DMS114 treated with DMSO at 0.1 percent for 48 hours (cell line): Measurements from ENCODE around the gene CYP2C19.
"Not testable (repeated sequence)": the region's sequence is repeated elsewhere in the genome, so short reads cannot be mapped to it uniquely, and the experiment has no call there.

Experiments used
- DNase-seq: peaks from one replicate; lab custom pipeline; 2025; ENCODE audit not compliant: unreplicated experiment; lab: John Stamatoyannopoulos, UW

The CYP2C19 gene

DNA sequence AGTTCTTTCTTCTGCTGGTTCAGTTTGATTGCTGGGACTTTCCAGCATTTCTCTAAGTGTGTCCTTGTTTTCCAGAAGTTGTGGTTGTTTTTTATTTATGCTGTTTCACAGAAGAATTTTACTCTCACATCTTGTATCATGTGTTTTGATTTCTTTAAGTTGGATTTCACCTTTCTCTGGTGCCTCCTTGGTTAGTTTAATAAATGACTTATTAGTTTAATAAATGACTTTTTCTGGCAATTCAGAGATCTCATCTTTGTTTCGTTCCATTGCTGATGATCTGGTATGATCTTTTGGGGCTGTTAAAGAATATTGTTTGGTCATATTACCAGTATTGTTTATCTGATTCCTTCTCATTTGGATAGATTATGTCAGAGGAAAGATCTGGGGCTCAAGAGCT is 116.2 kb downstream of the CYP2C19 start:
- no peak for DNase-seq

DNA sequence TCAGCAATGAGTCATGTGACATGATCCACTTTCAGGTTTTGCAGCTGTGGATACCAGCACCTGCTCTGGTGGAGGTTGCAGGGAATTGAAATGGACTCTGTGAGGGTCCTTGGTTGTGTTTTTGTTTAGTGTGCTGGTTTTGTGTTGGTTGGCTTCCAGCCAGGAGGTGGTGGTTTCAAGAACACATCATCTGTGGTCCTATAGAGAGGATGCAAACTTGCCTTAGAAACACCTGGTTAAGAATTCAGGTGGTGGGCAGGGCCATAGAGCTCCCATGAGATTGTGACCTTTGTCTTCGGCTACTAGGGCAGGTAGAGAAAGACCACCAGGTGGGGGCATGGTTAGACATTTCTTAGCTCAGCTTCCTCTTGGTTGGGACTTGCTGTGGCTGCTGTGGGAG is 116.7 kb downstream of the CYP2C19 start:
- no peak for DNase-seq

DNA sequence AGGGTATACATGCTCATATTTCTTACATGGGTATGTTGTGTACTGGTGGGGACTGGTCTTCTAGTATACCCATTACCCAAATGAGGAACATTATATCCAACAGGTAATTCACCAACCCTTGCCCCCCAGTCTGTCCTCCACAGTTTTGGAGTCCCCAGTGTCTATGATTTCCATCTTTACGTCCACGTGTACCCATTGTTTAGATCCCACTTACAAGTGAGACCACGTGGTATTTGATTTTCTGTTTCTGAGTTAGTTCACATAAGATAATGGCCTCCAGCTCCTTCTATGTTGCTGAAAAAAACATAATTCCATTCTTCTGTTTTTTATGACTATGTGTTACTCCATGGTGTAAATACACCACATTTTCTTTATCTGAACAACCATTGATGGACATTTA is 126.6 kb downstream of the CYP2C19 start:
- no peak for DNase-seq

DNA sequence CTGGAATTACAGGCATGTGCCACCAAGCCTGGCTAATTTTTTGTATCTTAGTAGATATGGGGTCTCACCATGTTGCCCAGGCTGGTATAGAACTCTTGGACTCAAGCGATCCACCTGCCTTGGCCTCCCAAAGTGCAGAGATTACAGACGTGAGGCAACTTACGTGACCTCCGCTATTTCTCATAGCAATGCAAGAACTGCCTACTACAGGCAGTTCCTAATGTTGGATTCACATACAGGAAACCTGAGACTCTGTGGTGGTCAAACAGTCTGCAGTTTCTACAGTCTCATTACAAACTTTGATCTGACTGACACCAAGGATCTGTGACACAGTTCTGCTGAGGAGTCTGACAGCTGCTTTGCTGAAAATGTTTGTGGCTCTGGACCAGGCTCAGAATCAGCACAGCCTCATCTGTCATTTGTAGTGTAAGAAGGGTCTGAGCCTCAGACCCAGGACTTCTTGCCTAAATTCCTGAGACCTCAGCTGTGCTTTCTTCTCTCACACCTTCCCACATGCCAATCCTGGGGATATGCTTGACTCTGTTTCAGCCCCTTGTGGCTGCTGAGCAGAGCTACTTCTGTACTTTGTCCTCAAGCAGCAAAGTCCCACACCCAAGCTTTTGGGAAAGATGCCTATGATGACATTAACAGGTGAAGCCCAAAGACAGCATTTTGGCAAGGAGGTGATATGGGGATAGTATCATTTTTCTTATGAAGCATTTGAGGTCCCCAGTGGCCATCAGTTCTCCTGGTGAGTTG is 128.0 kb downstream of the CYP2C19 start:
- no peak for DNase-seq

DNA sequence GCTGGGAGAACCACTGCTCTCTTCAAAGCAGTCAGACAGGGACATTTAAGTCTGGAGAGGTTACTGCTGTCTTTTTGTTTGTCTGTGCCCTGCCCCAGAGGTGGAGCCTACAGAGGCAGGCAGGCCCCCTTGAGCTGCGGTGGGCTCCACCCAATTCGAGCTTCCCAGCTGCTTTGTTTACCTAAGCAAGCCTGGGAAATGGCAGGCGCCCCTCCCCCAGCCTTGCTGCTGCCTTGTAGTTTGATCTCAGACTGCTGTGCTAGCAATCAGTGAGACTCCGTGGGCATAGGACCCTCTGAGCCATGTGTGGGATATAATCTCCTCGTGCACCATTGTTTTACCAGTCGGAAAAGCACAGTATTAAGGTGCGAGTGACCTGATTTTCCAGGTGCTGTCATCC is 135.9 kb downstream of the CYP2C19 start:
- DNase-seq, result not testable (repeated sequence)

DNA sequence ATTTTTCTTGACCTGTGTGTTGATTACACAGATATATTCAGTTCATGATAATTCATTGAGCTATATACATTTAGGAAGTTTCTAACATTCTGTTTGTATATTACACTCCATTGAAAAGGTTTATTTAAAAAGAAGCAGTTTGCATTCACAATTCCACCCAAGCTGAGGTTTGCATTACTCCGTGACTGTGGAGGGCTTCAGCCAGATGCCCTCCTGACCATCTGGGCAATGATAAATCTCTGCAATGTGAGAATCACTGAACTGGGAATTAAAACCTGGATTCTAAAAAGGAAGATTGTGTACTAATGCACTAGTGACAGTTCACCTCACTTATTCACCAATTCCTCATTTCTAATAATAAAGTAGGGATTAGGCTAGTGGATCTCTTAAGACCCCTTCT is 139.6 kb downstream of the CYP2C19 start:
- no peak for DNase-seq

DNA sequence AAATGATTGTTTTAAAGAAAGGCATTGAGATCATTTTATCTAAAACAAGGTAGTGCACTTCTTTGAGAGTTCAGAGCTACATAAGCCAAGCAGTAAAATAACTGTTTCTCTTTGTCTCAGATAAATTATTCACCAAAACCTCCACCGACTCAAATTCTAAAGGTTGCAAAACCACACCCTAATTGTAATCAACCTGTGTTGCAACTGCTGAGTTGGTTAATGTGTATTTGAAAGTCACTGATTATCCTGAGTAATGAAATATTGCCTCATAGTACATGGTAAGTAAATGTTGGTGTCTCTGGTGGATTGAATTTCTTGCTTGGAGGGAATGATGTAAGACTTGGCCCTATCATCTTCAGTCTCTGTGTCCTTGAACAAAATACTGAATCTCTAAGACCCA is 140.1 kb downstream of the CYP2C19 start:
- DNase-seq, result no peak
